Breast epithelium (tissue), 4 donors: Measurements from ENCODE around the gene FAM229A. TPM values are rescaled to one million over a fixed set of nuclear protein-coding genes. Genes with fewer than 3 reads are reported as not detected.

Experiments used
- DNase-seq, 2 donors: peaks; one replicate each; pipeline ENCODE4 v3.0.0-alpha.2; 2019; ENCODE audit warnings: low spot score in 2 of 2
- H3K27ac ChIP-seq, 2 donors: fragments of 200-600 bp; sonication (generic) in 1 of 2; one replicate each; pipeline ENCODE4 v1.5.1; 2016 to 2019; ENCODE audit warnings: mild to moderate bottlenecking in 1 of 2
- H3K27me3 ChIP-seq, 2 donors: fragments of 200-600 bp; sonication (generic) in 1 of 2; one replicate each; pipeline versions ENCODE4 v1.5.1 to v1.6.0; 2017 to 2019; ENCODE audit warnings: control low read depth in 1 of 2, mild to moderate bottlenecking in 1 of 2
- H3K36me3 ChIP-seq: fragments of 200-600 bp; one replicate; pipeline ENCODE4 v1.5.1; 2019
- H3K4me1 ChIP-seq, 2 donors: fragments of 200-600 bp; sonication (generic); one replicate each; pipeline ENCODE4 v1.5.1; 2016 to 2019; ENCODE audit warnings: control low read depth in 1 of 2
- H3K4me3 ChIP-seq, 3 donors: fragments of 200-600 bp; sonication (generic); 1 replicate in 2 of 3; 2 replicates in 1 of 3; pipeline ENCODE4 v1.5.1; 2016 to 2019; ENCODE audit warnings: mild to moderate bottlenecking in 3 of 3, moderate library complexity in 2 of 3
- H3K9me3 ChIP-seq, 2 donors: fragments of 200-600 bp; sonication (generic) in 1 of 2; one replicate each; pipeline ENCODE4 v1.5.1; 2016 to 2019; ENCODE audit warnings: control low read depth in 1 of 2
- CTCF ChIP-seq, 3 donors: fragments of 450-650 bp; IDR thresholded peaks; one replicate each; pipeline ENCODE4 v1.5.1; 2016 to 2017; ENCODE audit warnings: antibody characterized with exemption in 3 of 3, mild to moderate bottlenecking in 3 of 3, moderate library complexity in 3 of 3
- POLR2A ChIP-seq: fragments of 450-650 bp; IDR thresholded peaks from one replicate; pipeline ENCODE4 v1.6.1; 2016; ENCODE audit warnings: antibody characterized with exemption, mild to moderate bottlenecking, moderate library complexity
- POLR2AphosphoS5 ChIP-seq, 3 donors: sonication (generic); formaldehyde crosslinking; IDR thresholded peaks; one replicate each; pipeline ENCODE4 v1.6.1; 2017; ENCODE audit warnings: antibody characterized with exemption in 3 of 3
- intact Hi-C: fragments of 100-400 bp; cut with DNase I; formaldehyde crosslinking; loops from one replicate; pipeline ENCODE4 v1.15.1; 2023; ENCODE audit warnings: low total_unique reads
- total RNA-seq, 3 donors: library from RNA; depleted of rRNA; stranded (reverse); fragments of >200 nt; gene quantifications; one replicate each; pipeline ENCODE4 v1.1.0, GENCODE V29; 2016

Gene FAM229A
- total RNA-seq, 3 donors from 2014 or later, result 8.8 to 15.8 (median 10.2) TPM

GRCh38 chr1:32394890-32395432 lies 32.7 kb upstream of the FAM229A start:
- TF ChIP-seq POLR2AphosphoS5 (IDR thresholded peaks at IDR 0.05) (no peak), CTCF (IDR thresholded peaks at IDR 0.05) (no peak), POLR2A (no peak)
- H3K27me3 ChIP-seq, result no peaks in the 10 kb centered on the region
- DNase-seq, result no peak
- peaks cover 7 to 19% of the 10 kb centered on the region in 2 donors for H3K4me1 ChIP-seq
- intact Hi-C loops, result no loop called here
- H3K4me3 ChIP-seq, result peak overlapping the region; percentile 64 to 89 (median 79)
- H3K27ac ChIP-seq, result peak overlapping the region; percentile 95 to 99
- H3K36me3 ChIP-seq, result no peaks in the 10 kb centered on the region
- no peaks in the 10 kb centered on the region for H3K9me3 ChIP-seq

- Histone ChIP-seq H3K27me3 (no peaks in the 10 kb centered on the region), H3K9me3 (no peaks in the 10 kb centered on the region), H3K4me1 (peaks cover 7 to 19% of the 10 kb centered on the region in 2 donors), H3K36me3 (no peaks in the 10 kb centered on the region), H3K27ac (peak within 1 kb of the TSS; percentile 95 to 99), H3K4me3 (peak within 1 kb of the TSS; percentile 64 to 89 (median 79))
- intact Hi-C loops, result no loop called here
- TF ChIP-seq CTCF (IDR thresholded peaks at IDR 0.05), result peak in 1 of 3 donors; percentile 17
- peak; percentile 95 to 99 (median 96) for TF ChIP-seq POLR2AphosphoS5 (IDR thresholded peaks at IDR 0.05)
- peak; percentile 88 for TF ChIP-seq POLR2A
- peak; percentile 99 for DNase-seq
Observed at GRCh38 chr1:32394141-32394889, 32.0 kb upstream of the FAM229A start, which contains the start of gene BSDC1. Gene BSDC1 (minus strand): TSS chr1:32394441. CDS start chr1:32394414, 27 bp downstream.

- Histone ChIP-seq H3K27me3 (no peaks in the 10 kb centered on the region), H3K4me1 (peaks cover 7 to 19% of the 10 kb centered on the region in 2 donors)
Observed at GRCh38 chr1:32393832-32394140, 31.5 kb upstream of the FAM229A start.

GRCh38 chr1:32393136-32393535 lies 30.9 kb upstream of the FAM229A start:
- TF ChIP-seq POLR2A (no peak), POLR2AphosphoS5 (IDR thresholded peaks at IDR 0.05) (no peak), CTCF (IDR thresholded peaks at IDR 0.05) (no peak)
- H3K27me3 ChIP-seq, result no peaks in the 10 kb centered on the region
- H3K4me3 ChIP-seq, result peak overlapping the region; percentile 64 to 89 (median 79)
- intact Hi-C loops, result no loop called here
- H3K4me1 ChIP-seq, result peaks cover 7 to 19% of the 10 kb centered on the region in 2 donors
- no peak for DNase-seq
- no peaks in the 10 kb centered on the region for H3K36me3 ChIP-seq
- H3K27ac ChIP-seq, result peak overlapping the region; percentile 95 to 99
- H3K9me3 ChIP-seq, result no peaks in the 10 kb centered on the region

More at GRCh38 chr1:32393832-32394140, 31.5 kb upstream of the FAM229A start:
- Histone ChIP-seq H3K9me3 (no peaks in the 10 kb centered on the region), H3K4me3 (peak overlapping the region; percentile 64 to 89 (median 79)), H3K27ac (peak overlapping the region; percentile 95 to 99), H3K36me3 (no peaks in the 10 kb centered on the region)
- intact Hi-C loops, result no loop called here
- TF ChIP-seq POLR2A (no peak), CTCF (IDR thresholded peaks at IDR 0.05) (no peak)
- peak; percentile 58 to 74 for DNase-seq

GRCh38 chr1:32392325-32392724 lies 30.0 kb upstream of the FAM229A start:
- Histone ChIP-seq H3K9me3 (no peaks in the 10 kb centered on the region), H3K36me3 (no peaks in the 10 kb centered on the region), H3K27me3 (no peaks in the 10 kb centered on the region), H3K27ac (peak overlapping the region in 1 of 2 donors; percentile 99), H3K4me1 (peaks cover 7 to 19% of the 10 kb centered on the region in 2 donors), H3K4me3 (peak overlapping the region in 1 of 3 donors; percentile 79)
- TF ChIP-seq POLR2A (no peak), CTCF (IDR thresholded peaks at IDR 0.05) (no peak), POLR2AphosphoS5 (IDR thresholded peaks at IDR 0.05) (no peak)
- intact Hi-C loops, result no loop called here
- DNase-seq, result no peak
